ENCODE results near the gene CDK7.

DNA sequence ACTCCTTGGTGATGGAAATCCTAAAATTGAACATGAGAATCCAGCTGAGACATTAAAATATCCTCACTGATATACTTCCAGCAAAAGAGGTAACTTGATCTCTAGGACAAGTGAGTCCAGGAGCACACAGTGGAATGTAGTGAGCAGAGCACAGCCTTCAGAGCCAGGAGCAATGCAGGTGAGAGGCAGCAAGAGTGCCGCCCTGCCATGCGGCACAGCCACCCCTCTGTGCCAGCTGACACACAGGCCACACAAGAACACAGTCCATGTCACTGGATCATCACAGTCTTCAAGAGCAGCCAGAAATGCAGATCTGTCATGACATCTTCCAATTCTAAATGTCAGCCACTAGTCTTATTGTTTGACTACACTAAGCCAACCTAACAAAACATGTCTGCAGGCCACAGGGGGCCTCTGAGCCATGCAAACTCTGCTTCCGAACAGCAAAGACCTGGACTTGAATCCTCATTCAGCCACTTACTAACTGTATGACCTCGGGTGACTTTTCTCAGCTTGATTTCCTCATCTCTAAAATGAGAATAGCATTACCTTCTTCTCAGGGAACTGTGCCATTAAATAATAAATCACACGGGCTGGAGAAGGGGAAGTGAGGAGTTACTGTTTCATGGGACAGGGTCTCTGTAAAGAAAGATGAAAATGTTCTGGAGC lies 50.9 kb downstream of the CDK7 start:
- no peak for TF ChIP-seq EP300 (IDR thresholded peaks at IDR 0.05)
- TF ChIP-seq, protein P1, sequence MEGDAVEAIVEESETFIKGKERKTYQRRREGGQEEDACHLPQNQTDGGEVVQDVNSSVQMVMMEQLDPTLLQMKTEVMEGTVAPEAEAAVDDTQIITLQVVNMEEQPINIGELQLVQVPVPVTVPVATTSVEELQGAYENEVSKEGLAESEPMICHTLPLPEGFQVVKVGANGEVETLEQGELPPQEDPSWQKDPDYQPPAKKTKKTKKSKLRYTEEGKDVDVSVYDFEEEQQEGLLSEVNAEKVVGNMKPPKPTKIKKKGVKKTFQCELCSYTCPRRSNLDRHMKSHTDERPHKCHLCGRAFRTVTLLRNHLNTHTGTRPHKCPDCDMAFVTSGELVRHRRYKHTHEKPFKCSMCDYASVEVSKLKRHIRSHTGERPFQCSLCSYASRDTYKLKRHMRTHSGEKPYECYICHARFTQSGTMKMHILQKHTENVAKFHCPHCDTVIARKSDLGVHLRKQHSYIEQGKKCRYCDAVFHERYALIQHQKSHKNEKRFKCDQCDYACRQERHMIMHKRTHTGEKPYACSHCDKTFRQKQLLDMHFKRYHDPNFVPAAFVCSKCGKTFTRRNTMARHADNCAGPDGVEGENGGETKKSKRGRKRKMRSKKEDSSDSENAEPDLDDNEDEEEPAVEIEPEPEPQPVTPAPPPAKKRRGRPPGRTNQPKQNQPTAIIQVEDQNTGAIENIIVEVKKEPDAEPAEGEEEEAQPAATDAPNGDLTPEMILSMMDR (IDR thresholded peaks at IDR 0.05) = no peak
- TF ChIP-seq POLR2A (IDR thresholded peaks at IDR 0.05) = no peak
